GM21447 (cell line): Measurements from ENCODE around the gene LZTR1.

Experiments used
- ATAC-seq: cut with Tn5 transposase; IDR thresholded peaks from one replicate; pipeline ENCODE4 v1.9.1; 2021; ENCODE audit not compliant: unreplicated experiment

LZTR1 gene

DNA sequence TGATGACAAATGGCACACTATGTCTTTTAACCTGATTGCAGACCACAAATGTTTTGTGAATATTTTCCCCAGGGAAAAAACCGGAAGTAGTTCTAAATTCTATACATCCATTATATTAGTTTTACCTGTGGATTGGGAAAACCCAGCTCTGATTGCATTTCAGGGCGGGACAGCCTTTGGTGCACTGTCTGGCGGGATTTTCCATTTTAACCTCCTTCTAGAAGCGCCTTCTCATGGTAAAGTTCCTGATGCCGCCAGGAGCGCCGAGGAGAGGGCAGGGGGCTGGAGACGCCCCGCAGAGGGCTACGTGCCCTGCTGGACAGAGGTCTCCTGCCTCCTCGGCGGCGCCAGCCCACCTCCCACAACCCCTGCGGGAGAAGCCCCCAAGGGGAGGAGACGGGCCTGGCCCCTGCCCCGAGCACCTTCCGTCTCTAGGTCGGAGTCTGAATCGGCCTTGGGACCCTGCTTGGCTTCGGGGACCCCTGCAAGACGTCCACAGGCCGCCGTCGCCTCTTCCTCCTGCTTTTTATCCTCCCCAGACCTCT lies 31.6 kb downstream of the LZTR1 start:
- no peak for ATAC-seq

DNA sequence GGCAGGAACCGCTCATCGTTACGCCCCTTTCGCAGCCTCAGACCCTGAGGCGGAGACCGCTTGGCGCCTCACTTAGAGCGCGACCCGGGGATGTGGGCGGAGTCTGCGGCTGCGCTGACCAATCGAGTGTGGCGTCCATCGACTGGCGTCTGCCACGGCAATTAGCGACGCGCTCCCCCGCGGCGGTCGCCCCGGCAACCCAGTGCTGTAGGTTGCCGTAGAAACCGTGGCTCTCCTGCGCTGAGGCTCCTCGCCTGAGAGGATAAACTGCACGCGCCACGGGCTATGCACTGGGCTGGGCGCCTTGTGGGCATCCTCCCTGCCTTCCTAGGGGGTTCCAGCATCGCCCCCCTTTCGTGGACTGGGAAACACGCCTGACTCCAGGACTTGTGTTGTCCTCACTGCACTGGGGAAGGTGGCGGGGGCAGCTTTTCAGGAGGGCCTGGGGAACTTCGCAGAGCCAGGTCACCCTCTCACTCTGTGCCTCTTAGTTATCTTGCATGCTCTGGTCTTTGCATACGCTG lies 32.2 kb downstream of the LZTR1 start:
- peak; percentile 76 for ATAC-seq

DNA sequence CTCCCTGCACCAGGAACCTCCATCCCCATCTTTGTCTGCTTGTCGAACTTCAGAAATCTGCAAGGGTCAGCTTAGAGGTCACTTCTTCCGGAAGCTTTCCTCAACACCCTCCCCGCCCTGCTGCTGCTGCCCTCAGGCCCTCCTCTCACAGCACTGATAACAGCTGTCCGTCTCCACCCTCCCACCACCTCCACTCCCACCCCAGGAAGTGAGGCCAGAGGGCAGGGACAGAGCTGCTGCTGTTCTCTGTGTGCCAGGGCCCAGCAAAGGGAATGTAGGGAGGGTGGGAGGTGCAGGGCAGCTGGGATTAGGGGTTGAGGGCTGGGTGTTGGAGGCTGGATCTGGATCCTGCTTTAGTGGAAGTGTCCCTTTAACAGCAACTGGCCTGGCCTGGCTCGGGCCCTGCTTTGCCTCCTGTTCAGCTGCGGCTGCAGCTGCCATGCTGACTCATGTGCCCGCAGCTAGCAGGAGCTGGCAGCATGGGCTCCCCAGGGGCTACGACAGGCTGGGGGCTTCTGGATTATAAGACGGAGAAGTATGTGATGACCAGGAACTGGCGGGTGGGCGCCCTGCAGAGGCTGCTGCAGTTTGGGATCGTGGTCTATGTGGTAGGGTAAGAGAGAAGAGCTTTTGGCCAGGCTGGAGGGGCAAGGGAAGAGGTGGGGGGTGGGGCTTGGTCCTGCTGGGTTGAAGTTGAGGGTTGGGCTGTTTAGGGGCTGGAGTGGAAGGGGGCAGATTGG lies 32.8 kb downstream of the LZTR1 start, which contains the start of gene P2RX6:
TSS of gene P2RX6 (plus strand) at position 440 of the 740 bp plus-strand sequence. CDS start at position 450, 10 bp downstream.
- ATAC-seq = no peak

DNA sequence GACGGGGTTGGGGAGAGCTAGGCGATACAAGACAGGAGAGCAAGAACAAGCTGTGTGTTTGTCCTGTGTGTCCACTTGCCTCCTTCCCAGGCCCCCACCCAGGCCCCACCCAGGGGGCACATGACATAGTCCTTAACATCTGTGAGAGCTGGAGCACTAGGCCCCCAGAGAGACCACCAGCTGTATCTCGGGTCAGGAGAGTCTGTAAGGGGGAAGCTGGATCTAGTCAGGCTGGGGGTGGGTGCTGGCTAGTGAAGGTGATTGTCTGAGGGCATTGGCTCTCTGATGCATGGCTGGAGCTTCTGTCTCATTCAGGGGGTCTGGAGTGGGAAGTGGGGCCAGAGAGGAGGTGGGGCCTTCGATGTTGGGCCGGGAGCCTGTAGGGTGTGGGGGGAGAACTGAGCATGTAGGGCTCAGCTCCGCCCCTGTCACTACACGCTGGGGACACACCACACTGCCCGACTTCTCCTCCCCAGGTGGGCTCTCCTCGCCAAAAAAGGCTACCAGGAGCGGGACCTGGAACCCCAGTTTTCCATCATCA lies 33.4 kb downstream of the LZTR1 start:
- no peak for ATAC-seq

DNA sequence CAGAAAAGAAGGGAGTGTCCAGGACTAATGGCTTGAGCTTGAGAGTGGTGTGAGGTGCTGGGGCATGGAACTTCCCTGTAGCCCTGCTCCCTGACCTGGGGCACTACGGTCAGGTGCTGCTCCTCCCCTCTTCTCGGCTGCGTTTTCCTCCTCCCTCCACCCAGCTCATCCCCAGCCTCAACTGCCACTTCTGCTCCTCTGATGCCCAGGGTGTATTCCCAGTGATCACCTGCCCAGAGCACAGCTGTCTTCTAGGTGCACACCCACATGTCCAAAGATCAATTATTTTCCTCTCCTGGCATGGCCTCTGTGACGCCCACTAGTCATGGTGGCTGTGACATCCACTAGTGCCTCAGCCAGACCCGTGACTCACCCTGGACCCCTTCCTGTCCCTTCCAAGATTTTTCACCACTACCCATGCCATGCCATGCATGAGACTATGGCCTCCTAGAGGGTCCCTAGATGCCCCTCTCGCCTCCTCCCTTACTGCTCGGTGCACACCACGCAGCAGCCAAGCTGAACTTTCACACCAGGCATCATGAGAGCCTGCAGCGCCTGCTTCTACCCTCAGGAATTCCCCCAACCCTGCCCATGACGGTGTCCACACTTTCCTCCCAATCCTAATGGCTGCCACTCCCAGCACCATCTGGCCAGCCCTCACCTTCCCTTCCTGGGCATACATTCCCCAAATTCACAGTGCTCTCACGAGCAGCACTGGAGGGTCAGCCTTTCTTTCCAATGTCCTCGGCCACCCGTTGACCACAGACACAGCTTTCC lies 34.7 kb downstream of the LZTR1 start:
- ATAC-seq = no peak

DNA sequence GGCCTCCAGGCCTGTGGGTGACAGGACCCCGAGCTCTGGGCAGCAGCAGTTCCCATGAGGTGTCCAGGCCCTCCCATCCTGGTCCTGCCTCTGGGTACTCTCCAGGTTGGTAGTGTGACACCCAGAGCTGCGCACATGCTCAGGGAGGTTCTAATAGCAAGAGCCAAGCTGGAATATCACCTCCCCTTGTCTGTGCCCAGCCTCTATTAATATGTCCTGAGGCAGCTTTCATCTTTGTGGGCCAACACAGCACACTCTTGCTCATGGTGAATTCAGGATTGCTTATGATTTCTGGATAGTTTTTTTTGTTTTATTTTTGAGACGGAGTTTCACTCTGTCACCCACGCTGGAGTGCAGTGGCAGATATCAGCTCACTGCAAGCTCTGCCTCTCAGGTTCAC lies 36.2 kb downstream of the LZTR1 start:
- no peak for ATAC-seq

DNA sequence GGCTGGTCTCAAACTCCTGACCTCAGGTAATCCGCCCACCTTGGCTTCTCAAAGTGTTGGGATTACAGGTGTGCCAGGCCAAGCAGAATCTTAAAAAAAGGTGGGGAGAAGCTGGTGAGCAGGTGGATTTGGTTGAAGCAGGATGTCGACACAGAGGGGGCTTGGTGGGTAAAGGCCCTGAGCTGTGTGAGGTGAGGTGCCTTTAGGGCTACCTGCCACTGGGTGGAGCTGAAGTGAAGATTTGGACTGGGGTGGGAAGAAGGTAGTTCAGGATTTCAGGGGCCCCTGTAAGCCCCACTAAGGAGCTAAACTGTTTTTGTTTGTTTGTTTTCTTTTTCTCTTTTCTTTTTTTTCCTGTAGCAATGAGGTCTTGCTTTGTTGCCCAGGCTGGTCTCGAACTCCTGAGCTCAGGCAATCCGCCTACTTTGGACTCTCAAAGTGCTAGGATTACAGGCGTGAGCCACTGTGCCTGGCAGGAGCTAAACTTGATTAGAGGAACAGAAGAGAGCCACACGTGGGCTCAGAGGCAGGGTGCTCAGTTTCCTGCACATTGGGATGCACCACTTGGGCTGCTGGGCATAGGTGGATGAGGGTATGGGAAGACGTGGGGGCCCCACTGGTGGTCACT lies 38.8 kb downstream of the LZTR1 start:
- no peak for ATAC-seq

DNA sequence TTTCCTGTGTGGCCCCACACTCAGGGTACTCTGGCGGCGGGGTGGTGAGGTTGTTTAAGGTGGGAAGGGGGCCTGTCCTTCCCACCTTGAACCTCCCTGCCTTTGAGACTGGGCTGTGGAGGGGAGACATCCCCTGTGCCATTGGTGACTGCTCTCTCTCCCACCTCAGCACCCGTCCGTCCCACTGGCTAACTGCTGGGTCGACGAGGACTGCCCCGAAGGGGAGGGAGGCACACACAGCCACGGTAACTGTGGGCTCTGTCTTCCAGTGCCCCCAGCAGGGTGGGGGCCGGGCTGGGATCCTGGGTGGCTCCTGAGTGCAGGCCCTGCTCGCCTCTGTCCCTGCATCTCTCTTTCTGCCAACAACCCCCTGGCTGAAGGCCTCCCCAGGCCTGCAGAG lies 40.4 kb downstream of the LZTR1 start:
- ATAC-seq = no peak

DNA sequence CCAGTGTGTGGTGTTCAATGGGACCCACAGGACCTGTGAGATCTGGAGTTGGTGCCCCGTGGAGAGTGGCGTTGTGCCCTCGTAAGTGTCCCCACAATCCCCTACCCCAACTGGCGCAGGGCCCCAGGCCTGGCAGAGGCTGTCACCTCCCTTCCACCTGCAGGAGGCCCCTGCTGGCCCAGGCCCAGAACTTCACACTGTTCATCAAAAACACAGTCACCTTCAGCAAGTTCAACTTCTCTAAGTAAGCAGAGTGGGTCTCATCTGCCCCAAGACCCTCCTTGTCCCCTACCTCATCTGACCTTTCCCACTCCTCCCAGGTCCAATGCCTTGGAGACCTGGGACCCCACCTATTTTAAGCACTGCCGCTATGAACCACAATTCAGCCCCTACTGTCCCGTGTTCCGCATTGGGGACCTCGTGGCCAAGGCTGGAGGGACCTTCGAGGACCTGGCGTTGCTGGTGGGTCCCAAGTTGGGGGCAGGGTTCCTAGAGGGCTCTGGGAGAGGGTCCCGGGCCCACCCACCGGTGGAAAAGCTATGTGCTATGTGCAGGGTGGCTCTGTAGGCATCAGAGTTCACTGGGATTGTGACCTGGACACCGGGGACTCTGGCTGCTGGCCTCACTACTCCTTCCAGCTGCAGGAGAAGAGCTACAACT lies 41.0 kb downstream of the LZTR1 start:
- no peak for ATAC-seq

DNA sequence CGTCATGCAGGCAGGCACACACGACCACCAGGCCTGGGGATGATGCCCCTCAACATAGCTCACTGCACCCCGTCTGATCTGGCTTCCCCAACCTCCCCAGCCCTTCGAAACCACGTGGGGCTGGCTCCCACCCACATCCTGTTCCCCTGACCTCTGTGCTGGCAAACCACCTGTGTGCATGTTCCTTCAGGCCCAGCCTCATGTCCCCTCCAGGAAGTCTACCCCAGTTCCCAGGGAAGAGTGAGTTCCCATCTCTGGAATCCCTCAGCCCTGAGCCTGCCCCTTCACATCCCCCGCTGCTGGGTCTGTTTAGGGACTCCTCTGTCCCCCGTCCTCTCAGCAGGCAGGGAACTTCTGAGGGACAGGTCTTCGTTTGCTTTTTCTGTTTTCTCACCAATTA lies 43.2 kb downstream of the LZTR1 start:
- ATAC-seq = no peak

DNA sequence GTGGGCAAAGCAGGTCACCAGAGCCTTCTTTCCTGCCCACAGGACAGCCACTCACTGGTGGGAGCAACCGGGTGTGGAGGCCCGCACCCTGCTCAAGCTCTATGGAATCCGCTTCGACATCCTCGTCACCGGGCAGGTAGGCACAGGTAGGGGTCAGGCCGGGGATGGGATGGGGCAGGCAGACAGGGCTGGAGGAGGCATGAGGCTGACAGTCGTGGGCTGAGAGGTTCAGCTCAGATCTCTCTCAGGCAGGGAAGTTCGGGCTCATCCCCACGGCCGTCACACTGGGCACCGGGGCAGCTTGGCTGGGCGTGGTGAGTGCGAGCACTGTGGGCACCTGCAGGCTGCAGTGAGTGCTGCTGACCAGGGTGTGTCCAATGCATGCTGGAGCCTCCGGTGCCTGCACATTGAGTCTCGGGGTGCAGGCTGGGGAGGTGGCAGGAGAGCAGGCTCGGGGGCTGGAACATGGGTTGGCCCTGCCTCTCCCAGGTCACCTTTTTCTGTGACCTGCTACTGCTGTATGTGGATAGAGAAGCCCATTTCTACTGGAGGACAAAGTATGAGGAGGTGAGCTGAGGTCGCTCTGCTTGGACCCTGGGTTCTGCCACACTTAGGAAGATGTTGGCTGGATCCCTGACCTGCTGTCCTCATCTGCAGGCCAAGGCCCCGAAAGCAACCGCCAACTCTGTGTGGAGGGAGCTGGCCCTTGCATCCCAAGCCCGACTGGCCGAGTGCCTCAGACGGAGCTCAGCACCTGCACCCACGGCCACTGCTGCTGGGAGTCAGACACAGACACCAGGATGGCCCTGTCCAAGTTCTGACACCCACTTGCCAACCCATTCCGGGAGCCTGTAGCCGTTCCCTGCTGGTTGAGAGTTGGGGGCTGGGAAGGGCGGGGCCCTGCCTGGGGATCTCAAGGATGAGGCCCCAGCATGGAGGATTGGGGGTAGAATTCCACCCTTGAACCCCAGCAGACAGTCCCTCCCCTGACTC lies 44.0 kb downstream of the LZTR1 start:
- ATAC-seq = no peak

DNA sequence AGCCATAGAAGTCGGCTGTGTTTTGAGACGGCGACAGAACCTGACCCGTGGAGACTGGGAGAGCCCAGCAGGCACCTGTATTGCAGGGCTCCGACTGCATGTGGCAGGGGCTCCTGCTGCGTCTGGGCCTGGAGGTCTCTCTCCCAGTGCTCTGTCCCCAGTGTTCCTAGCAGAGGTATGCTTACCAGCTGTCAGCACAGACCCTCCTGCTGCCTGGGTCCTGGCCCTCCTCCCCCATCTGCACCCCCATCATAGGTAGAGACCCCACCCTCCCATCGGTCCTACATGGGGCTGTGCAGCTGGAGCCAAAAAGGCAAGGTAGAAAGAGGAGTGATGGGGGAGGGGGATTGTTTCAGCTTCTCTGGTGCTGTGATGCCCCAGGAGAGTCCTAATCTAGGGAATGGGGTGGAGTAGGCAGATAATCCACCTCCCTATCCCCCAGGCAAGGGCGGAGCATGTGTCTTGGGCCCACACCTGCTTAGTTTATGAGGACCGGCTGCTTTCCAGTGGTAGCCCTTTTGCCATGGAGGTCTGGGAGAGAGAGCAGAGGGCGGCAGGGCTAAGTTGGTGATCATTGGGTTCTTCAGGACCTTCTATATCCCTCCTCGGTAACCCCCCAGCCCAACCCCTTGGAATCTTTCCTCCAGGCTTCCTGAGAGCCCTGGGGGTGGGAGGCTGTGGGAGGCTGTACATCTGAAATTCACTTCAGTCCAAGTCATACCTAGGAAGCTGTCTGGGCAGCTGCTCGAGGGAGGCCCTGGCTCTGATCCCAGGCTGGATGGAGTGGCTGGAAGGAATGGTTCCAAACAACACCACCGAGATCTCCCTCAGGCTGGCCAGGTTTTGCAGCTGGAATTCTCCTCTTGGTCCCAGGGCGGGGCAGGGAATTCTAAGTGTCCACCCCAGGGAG lies 44.9 kb downstream of the LZTR1 start:
- ATAC-seq = no peak

DNA sequence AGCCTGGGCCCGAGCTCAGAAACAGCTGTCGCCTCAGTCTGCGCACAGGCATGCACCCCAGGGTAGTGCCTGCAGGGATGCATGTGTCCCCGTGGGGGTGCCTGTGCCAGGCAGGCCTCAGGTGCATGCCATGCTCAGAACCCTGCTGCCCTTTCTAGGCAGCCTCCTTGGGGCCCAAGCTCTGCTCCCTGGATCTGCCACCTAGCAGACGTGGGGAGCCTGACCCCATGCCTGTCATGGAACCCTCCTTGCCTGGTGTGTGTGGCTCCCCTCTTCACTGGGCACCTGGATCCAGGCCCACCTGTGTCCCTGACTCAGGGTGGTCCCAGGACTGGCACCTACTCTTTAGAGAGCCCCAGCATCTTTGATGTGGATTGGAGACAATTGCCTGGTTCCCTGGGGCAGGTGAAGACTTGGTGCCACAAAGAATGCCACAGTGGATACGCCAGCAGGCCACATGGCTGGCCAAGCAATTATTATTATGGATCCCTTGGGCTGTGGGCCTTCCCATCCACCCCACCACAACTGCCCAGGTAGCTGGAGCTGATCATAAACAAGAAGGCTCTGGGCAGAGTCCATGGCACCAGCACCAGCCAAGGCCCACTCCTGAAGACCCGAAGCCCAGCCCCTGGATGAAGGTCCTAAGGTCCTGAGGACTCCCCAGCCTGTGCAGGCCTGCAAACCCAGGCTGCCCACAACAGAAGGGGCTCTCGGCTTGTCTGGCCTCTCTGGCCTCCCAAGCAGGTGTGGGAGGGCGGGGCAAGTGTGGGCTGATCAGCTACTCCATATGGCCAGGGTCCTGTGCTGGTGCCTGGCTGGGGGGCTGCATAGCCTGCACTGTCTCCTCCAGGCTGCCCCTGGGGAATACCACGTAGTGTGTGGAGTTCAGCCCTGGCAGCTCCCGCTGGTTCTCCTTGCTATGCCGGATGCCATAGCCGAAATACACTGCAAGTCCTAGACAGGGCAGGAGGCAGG lies 46.5 kb downstream of the LZTR1 start:
- no peak for ATAC-seq

DNA sequence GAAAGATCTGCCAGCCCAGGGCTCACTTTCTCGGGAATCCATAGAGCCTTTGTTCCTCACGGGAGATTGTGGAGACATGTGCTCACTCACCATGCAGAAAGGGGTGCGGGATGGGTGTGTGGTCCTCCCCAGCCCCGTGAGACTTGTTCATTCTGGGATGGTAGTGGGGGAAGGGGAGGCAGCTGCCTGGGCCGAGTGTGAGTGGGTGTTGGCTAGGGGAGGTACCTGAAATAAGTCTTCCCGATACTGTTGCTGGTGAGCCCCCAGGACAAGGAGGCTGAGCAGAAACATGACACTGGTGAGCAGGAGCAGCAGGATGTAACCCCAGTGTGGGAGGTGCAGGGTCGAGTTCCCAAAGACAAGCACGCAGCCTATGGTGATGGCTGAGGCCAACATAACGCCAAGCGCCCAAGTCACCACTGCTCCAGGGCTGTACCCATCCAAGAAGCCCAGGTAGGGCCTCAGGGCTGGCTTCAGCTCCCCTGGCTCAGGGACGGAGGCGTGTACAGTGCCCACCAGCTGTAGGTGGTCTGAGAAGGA lies 47.5 kb downstream of the LZTR1 start:
- no peak for ATAC-seq

DNA sequence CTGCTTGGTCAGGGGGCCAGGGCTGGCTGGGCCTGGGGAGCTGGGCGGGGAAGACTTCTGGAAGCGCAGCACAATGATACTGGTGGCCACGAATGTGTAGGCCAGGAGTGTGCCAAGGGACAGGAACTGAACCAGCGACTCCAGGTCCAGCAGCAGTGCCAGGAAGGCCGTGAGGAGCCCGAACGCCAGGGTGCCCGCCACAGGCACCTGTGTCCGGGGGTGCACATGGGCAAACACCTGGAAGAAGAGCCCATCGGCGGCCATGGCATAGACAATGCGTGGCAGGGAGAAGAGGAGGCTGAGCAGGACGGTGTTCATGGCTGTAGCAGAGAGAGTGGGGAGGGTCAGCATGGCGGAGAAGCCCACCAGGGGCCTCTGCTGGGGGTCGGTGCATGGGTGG lies 47.9 kb downstream of the LZTR1 start:
- ATAC-seq = no peak

DNA sequence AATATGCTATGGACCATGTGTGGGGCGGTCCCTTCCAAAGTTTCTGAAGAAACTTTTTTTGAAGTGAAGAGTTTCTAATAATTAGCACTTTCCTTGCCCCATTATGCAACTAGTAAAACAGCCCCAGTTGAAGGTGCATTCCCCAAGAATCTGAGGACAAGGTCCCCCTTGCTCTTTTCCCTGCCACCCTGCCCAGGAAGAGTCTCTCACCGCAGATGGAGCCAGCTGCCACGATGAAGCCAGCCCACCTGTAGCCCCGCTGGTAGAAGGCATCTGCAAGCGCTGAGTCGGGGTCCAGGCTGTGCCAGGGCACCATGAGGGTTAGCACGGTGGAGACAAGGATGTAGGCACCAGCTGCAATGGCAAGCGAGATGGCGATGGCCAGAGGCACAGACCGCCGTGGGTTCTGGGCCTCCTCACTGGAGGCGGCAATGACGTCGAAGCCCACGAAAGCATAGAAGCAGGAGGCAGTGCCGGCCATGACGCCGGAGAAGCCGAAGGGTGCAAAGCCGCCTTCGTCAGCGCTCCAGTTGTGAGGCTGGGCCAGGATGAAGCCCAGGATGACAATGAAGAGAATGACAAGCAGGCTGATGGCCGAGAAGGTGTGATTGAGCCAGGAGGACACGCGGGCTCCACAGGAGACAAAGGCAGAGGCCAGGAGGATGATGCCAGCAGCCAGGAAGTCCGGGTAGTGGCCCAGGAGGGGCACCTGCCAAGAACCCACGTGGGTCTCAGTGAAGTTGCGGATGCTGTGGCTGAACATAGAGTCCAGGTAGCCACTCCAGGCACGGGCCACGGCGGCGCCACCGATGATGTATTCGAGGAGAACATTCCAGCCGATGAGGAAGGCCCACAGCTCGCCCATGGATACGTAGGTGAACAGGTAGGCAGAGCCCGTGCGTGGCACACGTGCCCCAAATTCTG lies 48.8 kb downstream of the LZTR1 start:
- ATAC-seq = no peak
